BE2C (cell line): ENCODE data around the gene RXRB.

ENCODE experiments used
- DNase-seq: peaks from one replicate; pipeline ENCODE4 v3.0.0-alpha.2; 2020
- H3K27me3 ChIP-seq: fragments of 250-450 bp; sonication (Bioruptor Pico); 2 replicates; pipeline ENCODE4 v1.5.1; 2020; ENCODE audit warnings: mild to moderate bottlenecking
- H3K36me3 ChIP-seq: fragments of 250-450 bp; sonication (Bioruptor Pico); 2 replicates; pipeline ENCODE4 v1.5.1; 2020; ENCODE audit warnings: mild to moderate bottlenecking
- H3K4me1 ChIP-seq: fragments of 250-450 bp; sonication (Bioruptor Pico); 2 replicates; pipeline ENCODE4 v1.5.1; 2020
- H3K4me3 ChIP-seq: 2 replicates; pipeline ENCODE4 v1.5.1; 2011; ENCODE audit warnings: low read depth, low read length
- H3K9me3 ChIP-seq: fragments of 250-450 bp; sonication (Bioruptor Pico); 2 replicates; pipeline ENCODE4 v1.5.1; 2020
- TF ChIP-seq, protein P1 (sequence below): IDR thresholded peaks from 2 replicates; pipeline ENCODE4 v1.5.1; 2012; ENCODE audit warnings: mild to moderate bottlenecking, low read depth, low read length

RXRB gene

GRCh38 chr6:33207552-33208090, 7.2 kb upstream of the RXRB start:
- Histone ChIP-seq H3K36me3 (peaks cover 15% of the 10 kb centered on the region), H3K4me3 (peak overlapping the region; percentile 94), H3K4me1 (no peaks in the 10 kb centered on the region; the same call in 1 of the 2 replicates), H3K27me3 (no peaks in the 10 kb centered on the region), H3K9me3 (no peaks in the 10 kb centered on the region)
- DNase-seq: peak; percentile 52
- TF ChIP-seq, protein P1, sequence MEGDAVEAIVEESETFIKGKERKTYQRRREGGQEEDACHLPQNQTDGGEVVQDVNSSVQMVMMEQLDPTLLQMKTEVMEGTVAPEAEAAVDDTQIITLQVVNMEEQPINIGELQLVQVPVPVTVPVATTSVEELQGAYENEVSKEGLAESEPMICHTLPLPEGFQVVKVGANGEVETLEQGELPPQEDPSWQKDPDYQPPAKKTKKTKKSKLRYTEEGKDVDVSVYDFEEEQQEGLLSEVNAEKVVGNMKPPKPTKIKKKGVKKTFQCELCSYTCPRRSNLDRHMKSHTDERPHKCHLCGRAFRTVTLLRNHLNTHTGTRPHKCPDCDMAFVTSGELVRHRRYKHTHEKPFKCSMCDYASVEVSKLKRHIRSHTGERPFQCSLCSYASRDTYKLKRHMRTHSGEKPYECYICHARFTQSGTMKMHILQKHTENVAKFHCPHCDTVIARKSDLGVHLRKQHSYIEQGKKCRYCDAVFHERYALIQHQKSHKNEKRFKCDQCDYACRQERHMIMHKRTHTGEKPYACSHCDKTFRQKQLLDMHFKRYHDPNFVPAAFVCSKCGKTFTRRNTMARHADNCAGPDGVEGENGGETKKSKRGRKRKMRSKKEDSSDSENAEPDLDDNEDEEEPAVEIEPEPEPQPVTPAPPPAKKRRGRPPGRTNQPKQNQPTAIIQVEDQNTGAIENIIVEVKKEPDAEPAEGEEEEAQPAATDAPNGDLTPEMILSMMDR: no peak

DNA sequence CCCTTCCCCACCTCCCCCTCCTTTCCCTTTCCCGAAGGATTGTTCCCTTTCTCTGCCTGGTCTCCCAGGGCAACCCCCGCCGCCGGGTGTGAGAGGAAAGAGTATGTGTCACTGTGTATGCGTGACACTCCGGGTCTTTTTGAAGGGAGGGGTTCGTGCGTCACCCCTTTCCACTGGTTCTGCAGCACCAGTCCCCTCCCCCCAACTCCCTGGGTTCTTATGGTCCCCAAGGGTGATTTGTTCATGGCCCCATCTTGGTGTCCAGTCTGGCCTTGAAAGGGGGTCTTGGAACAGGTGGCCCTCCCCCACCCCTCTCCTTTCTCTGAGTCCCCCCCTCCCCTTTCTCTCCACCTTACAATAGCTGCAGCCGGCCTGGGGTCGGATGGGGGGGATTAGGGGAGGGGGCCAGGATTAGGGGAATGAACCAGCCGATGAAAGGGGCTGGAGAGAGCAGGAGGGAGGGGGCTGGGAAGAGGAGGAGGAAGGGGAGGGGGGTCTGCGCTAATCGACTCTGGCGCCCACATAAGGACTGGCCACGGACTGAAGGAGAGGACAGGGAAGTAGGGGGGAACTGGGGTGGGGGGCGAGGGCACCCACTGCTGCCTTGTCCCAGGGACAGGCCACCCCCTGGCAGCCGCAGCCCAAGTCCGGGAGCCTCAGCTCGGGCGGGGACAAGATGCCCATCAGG, 6.5 kb upstream of the RXRB start:
- peak overlapping the region; percentile 94 for H3K4me3 ChIP-seq
- peaks cover 21% of the 10 kb centered on the region for H3K36me3 ChIP-seq
- no peaks in the 10 kb centered on the region; the same call in 1 of the 2 replicates for H3K4me1 ChIP-seq
- H3K27me3 ChIP-seq: no peaks in the 10 kb centered on the region
- H3K9me3 ChIP-seq: no peaks in the 10 kb centered on the region
- DNase-seq: no peak
- TF ChIP-seq, protein P1: no peak

- Histone ChIP-seq H3K9me3 (no peaks in the 10 kb centered on the region), H3K4me1 (no peaks in the 10 kb centered on the region; the same call in 1 of the 2 replicates), H3K4me3 (no peak overlapping the region), H3K36me3 (peaks cover 23% of the 10 kb centered on the region), H3K27me3 (no peaks in the 10 kb centered on the region)
- TF ChIP-seq, protein P1: no peak
- no peak for DNase-seq
Observed at GRCh38 chr6:33206027-33206863, 5.8 kb upstream of the RXRB start.

- TF ChIP-seq, protein P1: peak; percentile 19; the same call in 1 of the 2 replicates
- Histone ChIP-seq H3K4me3 (peak overlapping the region; percentile 69), H3K36me3 (peaks cover 23% of the 10 kb centered on the region), H3K4me1 (no peaks in the 10 kb centered on the region; the same call in 1 of the 2 replicates), H3K27me3 (no peaks in the 10 kb centered on the region), H3K9me3 (no peaks in the 10 kb centered on the region)
- no peak for DNase-seq
Observed at GRCh38 chr6:33205191-33206026, 4.9 kb upstream of the RXRB start.

DNA sequence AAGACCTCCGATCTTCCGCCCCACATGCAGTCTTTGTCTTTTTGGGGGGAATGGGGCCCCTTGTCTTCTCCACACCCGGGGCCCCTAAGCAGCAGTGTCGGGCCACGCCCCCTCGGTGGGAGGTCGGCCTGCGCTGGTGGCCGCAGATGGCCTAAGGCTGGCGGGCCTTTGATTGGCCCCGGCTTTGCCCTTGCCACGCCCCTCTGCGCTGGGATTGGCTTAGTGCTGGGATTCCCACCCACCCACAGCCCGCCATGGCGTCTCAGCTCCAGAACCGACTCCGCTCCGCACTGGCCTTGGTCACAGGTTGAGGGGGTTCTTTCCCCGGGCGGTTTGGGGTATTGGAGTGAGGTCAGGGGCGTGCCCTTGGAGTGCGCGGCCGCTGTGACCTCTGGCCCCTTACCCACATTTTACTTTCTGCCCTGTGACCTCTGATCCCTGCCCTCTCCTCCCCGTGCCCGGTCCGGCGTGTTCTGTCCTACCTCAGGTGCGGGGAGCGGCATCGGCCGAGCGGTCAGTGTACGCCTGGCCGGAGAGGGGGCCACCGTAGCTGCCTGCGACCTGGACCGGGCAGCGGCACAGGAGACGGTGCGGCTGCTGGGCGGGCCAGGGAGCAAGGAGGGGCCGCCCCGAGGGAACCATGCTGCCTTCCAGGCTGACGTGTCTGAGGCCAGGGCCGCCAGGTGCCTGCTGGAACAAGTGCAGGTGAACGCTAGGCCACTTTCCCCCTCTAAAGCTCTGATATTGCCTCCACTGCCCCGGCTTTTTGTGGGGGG, 4.1 kb upstream of the RXRB start, which contains the start of gene HSD17B8:
HSD17B8 (plus strand) TSS at position 241 of the 776 bp plus-strand sequence; CDS start at position 255, 14 bp downstream.
- TF ChIP-seq, protein P1: no peak
- DNase-seq: peak; percentile 98
- H3K27me3 ChIP-seq: no peaks in the 10 kb centered on the region
- no peaks in the 10 kb centered on the region for H3K9me3 ChIP-seq
- H3K36me3 ChIP-seq: peaks cover 23% of the 10 kb centered on the region
- H3K4me3 ChIP-seq: peak within 1 kb of the TSS; percentile 69
- no peaks in the 10 kb centered on the region; the same call in 1 of the 2 replicates for H3K4me1 ChIP-seq
